ENCODE results near the gene LRRC32.

DNA sequence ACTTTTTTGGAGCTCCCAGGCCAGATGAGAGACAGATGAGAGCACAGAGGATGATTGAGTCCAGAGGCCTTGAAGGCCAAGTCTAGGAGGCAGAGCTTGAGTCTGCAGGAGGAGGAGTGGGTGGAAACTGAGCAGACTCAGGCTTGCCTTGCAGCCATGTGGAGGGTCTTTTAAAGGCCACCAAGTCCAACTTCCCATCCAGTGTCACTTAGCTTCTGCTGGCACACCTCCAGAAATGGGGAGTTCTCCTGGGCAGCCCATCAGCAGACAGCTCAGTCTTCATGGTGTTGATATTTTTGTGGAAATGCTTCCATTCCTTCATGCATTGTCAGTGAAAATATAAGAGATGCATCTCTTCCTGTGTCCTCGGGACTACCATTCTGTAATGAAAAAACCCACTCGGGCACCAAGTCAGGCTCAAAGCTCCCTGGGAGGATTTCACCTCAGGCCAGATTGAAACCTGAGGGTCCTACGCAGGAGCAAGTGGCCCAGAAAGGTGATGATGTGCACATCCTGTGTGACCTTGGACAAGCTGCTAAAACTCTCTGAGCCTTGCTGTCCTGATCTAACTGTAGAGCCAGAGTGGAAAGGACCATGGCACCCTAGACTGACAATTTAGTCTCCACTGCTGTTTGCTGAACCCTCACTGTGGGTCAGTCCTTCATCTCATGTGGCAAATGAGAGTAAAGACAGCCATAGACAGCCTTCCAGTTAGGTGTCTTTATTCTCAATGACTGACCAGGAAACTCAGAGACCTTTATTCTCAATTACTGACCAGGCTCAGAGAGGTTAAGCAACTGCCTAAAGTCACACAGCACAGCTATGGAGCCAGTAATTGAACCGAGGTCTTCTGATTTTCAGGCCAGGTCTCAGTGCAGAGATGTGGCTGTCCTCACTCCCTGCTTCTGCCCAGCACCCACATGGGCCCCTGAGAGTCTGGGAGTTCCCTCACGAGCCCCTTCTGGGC is 2.9 kb upstream of the LRRC32 start:
- TF ChIP-seq, protein P1, sequence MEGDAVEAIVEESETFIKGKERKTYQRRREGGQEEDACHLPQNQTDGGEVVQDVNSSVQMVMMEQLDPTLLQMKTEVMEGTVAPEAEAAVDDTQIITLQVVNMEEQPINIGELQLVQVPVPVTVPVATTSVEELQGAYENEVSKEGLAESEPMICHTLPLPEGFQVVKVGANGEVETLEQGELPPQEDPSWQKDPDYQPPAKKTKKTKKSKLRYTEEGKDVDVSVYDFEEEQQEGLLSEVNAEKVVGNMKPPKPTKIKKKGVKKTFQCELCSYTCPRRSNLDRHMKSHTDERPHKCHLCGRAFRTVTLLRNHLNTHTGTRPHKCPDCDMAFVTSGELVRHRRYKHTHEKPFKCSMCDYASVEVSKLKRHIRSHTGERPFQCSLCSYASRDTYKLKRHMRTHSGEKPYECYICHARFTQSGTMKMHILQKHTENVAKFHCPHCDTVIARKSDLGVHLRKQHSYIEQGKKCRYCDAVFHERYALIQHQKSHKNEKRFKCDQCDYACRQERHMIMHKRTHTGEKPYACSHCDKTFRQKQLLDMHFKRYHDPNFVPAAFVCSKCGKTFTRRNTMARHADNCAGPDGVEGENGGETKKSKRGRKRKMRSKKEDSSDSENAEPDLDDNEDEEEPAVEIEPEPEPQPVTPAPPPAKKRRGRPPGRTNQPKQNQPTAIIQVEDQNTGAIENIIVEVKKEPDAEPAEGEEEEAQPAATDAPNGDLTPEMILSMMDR (conservative IDR thresholded peaks at IDR 0.05; ENCODE audit: low read length): no peak
- no peak for TF ChIP-seq EZH2phosphoT487 (IDR thresholded peaks at IDR 0.05; ENCODE audit: borderline replicate concordance, low read depth, low read length)

Data from OCI-LY7 (cell line).